Mesodermal cell (in vitro differentiated cells): ENCODE results near the gene PLPPR3.

Source experiments
- H3K27ac ChIP-seq: 2 replicates; pipeline ENCODE4 v1.7.0; 2013; ENCODE audit warnings: mild to moderate bottlenecking, low read depth, low read length, moderate library complexity; ENCODE audit not compliant: severe bottlenecking
- H3K36me3 ChIP-seq: 2 replicates; pipeline ENCODE4 v1.7.1; 2013; ENCODE audit warnings: mild to moderate bottlenecking, low read length, moderate library complexity; ENCODE audit not compliant: control insufficient read depth, insufficient read depth
- H3K4me1 ChIP-seq: one replicate; pipeline ENCODE4 v1.7.1; 2013; ENCODE audit warnings: mild to moderate bottlenecking, low read length; ENCODE audit not compliant: insufficient read depth, control insufficient read depth, poor library complexity, severe bottlenecking
- H3K4me3 ChIP-seq: 2 replicates; pipeline ENCODE4 v1.7.0; 2013; ENCODE audit warnings: low read length, control low read depth, mild to moderate bottlenecking; ENCODE audit not compliant: insufficient read depth, poor library complexity, severe bottlenecking; ENCODE audit errors: extremely low read depth
- H3K9me3 ChIP-seq: 2 replicates; pipeline ENCODE4 v1.7.1; 2013; ENCODE audit warnings: mild to moderate bottlenecking, low read length, moderate library complexity; ENCODE audit not compliant: control insufficient read depth
- WGBS, 2 experiments: methylation state at CpG; one replicate each; pipeline ENCODE4 v1.1.5; 2013; ENCODE audit warnings: missing lambda C conversion rate in 2 of 2; ENCODE audit not compliant: insufficient coverage in 2 of 2; 5-methylcytosine and 5-hydroxymethylcytosine counted together

The PLPPR3 gene

DNA sequence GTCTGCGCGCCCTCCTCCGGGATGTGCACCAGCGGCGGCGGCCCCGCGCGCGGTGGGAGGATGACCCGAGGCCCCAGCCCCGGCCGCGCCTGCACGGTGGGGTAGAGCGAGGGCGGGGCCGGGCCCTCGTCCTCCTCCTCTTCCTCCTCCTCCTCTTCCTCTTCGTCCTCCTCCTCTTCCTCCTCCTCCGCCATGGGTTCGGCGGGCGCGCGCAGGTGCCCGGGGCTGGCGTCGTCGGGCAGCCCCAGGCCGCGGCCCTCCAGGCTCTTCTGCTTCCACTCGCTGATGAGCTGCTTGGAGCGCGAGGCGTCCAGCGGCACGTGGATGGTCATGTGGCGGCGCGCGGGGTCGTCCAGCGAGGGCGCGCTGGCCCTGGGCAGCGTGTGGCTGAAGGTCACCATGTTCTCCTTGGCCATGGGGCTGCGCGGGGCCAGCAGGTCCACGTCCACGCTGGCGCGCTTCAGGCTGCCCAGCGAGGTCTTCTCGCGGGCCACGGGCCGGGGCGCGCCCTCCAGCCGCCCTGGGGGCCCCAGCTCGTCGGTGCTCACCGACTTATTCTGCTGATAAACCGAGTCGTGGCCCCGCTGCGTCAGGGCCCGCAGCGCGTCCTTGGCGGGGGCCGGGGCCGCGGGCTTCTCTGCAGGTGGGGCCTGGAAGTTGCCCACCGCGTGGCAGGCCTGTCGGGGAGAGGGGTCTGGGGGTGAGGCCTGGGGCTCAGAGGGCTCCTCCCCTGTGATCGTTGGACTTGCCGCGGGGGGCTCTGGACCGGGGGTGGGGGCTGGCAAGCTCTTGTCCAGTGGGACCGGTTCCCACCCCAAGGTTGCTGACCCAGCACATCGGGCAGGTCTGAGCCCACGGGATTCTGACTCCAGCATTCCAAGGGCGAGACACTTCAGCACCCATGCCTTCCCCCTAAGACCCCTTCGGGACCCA lies 8.3 kb downstream of the PLPPR3 start:
- 97% methylated on average over 55 to 69 of the region's 87 CpGs for WGBS, 2 experiments
- H3K27ac ChIP-seq, result no peak overlapping the region
- H3K4me1 ChIP-seq, result no peaks in the 10 kb centered on the region
- peaks cover 57% of the 10 kb centered on the region for H3K36me3 ChIP-seq
- H3K4me3 ChIP-seq, result no peak overlapping the region
- no peaks in the 10 kb centered on the region for H3K9me3 ChIP-seq

DNA sequence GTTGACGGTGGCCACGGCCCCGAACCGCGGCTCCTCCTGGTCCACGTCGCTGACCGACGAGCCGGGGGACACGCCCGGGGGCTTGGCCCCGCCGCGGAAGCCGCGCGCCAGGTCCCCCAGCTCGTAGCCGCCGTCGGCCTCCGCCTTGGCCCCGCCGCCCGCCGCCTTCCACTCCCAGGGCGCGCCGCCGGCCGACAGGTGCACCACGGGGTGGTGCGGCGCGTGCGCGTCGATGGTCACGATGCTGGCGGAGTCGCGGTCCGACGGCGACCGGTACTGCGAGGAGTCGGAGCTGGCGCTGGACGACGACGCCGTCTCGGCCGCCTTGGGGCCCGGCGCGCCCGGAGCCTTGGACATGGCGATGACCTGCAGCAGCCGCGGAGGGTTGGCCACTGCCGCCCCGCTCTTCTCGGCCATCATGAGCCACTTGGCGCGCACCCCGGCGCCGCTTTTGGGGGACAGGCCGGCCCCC lies 9.0 kb downstream of the PLPPR3 start:
- no peaks in the 10 kb centered on the region for H3K4me1 ChIP-seq
- no peak overlapping the region for H3K27ac ChIP-seq
- no peak overlapping the region for H3K4me3 ChIP-seq
- peaks cover 64% of the 10 kb centered on the region for H3K36me3 ChIP-seq
- no peaks in the 10 kb centered on the region for H3K9me3 ChIP-seq
- 95 to 97% methylated on average over 72 of the region's 72 CpGs for WGBS, 2 experiments

DNA sequence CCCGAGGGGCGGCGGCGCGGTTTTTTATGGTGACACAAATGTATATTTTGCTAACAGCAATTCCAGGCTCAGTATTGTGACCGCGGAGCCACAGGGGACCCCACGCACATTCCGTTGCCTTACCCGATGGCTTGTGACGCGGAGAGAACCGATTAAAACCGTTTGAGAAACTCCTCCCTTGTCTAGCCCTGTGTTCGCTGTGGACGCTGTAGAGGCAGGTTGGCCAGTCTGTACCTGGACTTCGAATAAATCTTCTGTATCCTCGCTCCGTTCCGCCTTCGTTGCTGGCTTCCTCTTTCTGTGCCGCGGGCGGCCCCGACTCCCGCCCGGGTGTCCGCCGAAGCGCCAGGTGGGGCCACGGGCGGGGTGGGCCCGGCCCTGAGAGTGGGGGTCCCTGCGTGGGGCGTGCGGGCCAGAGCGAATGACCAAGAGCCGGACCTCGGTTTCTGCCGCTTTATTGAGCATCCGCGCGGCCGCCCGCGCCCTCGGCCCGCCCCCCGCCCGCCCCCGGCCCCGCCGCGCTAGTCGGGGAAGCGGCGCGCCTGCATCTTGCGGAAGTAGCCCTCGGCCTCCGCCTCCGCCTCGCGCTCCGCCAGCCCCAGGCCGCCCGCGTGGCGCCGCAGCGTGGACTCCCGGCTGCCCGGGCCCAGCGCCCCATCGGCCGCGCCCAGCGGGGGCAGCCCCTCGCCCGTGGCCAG lies 9.6 kb downstream of the PLPPR3 start:
- 97 to 98% methylated on average over 65 to 80 of the region's 80 CpGs for WGBS, 2 experiments
- Histone ChIP-seq H3K9me3 (no peaks in the 10 kb centered on the region), H3K36me3 (peaks cover 70% of the 10 kb centered on the region)

GRCh38 chr19:811506-812048 lies 10.2 kb downstream of the PLPPR3 start:
- peak overlapping the region; percentile 5 for H3K27ac ChIP-seq
- H3K4me1 ChIP-seq, result no peaks in the 10 kb centered on the region
- 97 to 98% methylated on average over 11 to 14 of the region's 20 CpGs for WGBS, 2 experiments
- no peak overlapping the region for H3K4me3 ChIP-seq
- H3K9me3 ChIP-seq, result no peaks in the 10 kb centered on the region
- H3K36me3 ChIP-seq, result peaks cover 75% of the 10 kb centered on the region

More for the DNA sequence above, 9.6 kb downstream of the PLPPR3 start:
- Histone ChIP-seq H3K27ac (no peak overlapping the region), H3K4me1 (no peaks in the 10 kb centered on the region), H3K4me3 (no peak overlapping the region)

DNA sequence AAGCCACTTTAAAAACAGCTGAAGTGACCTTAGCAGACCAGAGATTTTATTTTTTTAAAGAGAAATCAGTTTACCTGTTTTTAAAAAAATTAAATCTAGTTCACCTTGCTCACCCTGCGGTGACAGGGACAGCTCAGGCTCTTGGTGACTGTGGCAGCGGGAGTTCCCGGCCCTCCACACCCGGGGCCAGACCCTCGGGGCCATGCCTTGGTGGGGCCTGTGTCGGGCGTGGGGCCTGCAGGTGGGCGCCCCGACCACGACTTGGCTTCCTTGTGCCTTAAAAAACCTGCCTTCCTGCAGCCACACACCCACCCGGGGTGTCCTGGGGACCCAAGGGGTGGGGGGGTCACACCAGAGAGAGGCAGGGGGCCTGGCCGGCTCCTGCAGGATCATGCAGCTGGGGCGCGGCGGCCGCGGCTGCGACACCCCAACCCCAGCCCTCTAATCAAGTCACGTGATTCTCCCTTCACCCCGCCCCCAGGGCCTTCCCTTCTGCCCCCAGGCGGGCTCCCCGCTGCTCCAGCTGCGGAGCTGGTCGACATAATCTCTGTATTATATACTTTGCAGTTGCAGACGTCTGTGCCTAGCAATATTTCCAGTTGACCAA lies 10.8 kb downstream of the PLPPR3 start:
- WGBS, 2 experiments, result 91 to 98% methylated on average over 8 to 23 of the region's 25 CpGs
- Histone ChIP-seq H3K27ac (peak overlapping the region; percentile 5), H3K4me3 (no peak overlapping the region), H3K36me3 (peaks cover 78% of the 10 kb centered on the region), H3K9me3 (no peaks in the 10 kb centered on the region), H3K4me1 (no peaks in the 10 kb centered on the region)

DNA sequence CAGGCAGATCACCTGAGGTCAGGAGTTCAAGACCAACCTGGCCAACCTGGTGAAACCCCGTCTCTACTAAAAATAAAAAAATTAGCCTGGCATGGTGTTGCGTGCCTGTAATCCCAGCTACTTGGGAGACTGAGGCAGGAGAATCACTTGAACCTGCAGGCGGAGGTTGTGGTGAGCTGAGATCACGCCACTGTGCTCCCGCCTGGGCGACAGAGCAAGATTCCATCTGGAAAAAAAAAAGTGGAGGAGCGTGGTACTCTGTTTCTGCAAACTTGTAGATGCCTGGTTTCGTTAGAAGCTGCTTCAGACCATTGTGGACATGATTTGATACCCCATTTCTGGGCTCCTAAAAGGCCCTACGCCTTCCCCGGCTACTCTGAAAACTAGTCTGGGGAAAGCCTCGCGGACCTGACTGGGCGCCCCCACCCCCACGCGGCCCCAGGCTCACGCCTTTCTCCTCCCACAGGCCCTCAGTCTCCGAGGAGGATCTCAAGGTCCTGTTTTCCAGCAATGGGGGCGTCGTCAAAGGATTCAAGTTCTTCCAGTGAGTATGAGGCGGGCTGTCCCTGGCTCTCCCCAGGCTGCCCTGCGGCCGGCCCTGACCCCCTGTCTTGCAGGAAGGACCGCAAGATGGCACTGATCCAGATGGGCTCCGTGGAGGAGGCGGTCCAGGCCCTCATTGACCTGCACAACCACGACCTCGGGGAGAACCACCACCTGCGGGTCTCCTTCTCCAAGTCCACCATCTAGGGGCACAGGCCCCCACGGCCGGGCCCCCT lies 11.5 kb downstream of the PLPPR3 start:
- Histone ChIP-seq H3K9me3 (no peaks in the 10 kb centered on the region), H3K36me3 (peaks cover 83% of the 10 kb centered on the region), H3K27ac (no peak overlapping the region), H3K4me3 (no peak overlapping the region), H3K4me1 (no peaks in the 10 kb centered on the region)
- 96% methylated on average over 27 to 30 of the region's 30 CpGs for WGBS, 2 experiments

GRCh38 chr19:808423-808775 lies 13.4 kb downstream of the PLPPR3 start:
- WGBS, 2 experiments, result 95 to 98% methylated on average over 19 to 23 of the region's 26 CpGs
- Histone ChIP-seq H3K4me3 (no peak overlapping the region), H3K4me1 (no peaks in the 10 kb centered on the region), H3K36me3 (peaks cover 92% of the 10 kb centered on the region), H3K9me3 (no peaks in the 10 kb centered on the region), H3K27ac (no peak overlapping the region)

DNA sequence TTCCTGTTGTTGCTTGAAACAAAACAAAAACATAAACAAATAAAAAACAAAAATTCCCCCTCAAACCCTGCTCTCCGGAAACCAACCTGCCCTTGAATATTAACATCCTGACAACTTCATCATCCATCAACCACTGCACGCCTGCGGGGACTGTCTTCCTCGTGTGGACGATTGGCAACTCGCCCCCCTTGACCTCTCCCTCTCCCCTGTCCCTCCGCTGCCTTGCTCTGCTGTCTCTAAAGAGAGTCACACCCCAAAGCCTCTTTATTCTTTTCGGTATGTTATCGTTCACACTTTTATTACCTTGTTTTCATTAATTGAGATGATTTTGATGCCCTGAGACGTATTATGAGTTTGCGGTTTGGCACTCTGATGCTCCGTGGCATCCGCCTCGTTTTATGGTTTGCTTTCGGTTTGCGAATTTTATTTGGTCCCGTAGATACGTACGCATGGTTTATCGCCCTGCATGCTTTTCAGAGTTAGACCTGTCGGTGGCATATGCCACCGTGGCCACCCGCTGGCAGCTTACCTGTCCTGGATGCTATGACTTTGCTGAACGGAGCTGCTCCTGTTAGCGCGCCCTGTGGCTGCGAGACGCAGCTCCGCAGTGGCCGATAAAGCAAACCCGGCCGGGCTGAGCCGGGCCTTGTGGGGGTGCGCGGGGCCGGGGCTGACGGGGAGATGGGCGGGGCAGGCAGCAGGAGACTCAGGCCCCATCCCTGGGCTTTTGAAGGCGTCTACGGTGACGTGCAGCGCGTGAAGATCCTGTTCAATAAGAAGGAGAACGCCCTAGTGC lies 13.9 kb downstream of the PLPPR3 start:
- Histone ChIP-seq H3K36me3 (peaks cover 95% of the 10 kb centered on the region), H3K27ac (peak overlapping the region; percentile 36), H3K4me3 (no peak overlapping the region), H3K9me3 (no peaks in the 10 kb centered on the region), H3K4me1 (no peaks in the 10 kb centered on the region)
- WGBS, 2 experiments, result 96 to 99% methylated on average over 41 to 42 of the region's 44 CpGs

DNA sequence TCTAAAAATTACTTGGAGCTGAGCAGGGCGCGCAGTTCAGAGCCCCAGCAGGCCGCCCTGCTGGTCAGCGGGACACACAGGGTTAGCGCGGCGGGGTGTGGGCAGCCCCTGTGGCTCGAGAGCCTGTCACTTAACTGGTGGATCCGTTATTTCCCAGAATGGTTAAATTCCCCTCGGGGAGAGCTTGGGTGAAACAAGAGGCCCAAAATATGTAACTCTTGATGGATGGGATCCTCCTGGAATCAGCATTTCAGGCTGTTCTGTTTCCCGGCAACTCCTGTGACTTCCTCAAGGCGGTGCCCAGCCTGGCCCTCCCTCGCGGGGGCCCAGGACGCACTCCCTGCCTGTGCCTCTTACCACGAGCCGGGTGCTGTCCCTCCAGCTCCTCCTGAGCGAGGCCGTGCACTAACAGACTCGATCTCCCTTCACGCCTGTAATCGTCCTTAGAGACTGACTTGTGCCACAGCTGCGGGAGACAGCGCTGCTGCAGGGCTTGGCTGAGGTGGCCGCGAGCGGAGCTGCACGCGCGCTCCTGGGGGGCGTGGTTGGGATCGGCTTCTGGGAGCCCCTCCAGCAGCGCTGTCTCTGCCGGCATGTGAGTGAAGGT lies 14.8 kb downstream of the PLPPR3 start:
- H3K27ac ChIP-seq, result peak overlapping the region; percentile 36
- 92 to 96% methylated on average over 34 of the region's 34 CpGs for WGBS, 2 experiments

More for the DNA sequence above, 14.8 kb downstream of the PLPPR3 start:
- Histone ChIP-seq H3K4me3 (no peak overlapping the region), H3K36me3 (peaks cover 100% of the 10 kb centered on the region), H3K9me3 (no peaks in the 10 kb centered on the region), H3K4me1 (peaks cover 5% of the 10 kb centered on the region)
